Measurements from ENCODE around the gene CNNM3.
A peak's percentile ranks its signal among the peaks of the same experiment; 100 is the strongest.

Gene CNNM3

GRCh38 chr2:96819876-96820511 is 3.9 kb downstream of the CNNM3 start:
- no peak for DNase-seq (ENCODE audit: low read depth)
- no peak overlapping the region for H3K4me3 ChIP-seq (ENCODE audit: control insufficient read depth, low read depth, low read length)
- TF ChIP-seq CTCF (conservative IDR thresholded peaks at IDR 0.05; ENCODE audit: control insufficient read depth, insufficient read depth, low read depth, low read length): no peak

GRCh38 chr2:96821113-96821675 is 5.1 kb downstream of the CNNM3 start:
- DNase-seq (ENCODE audit: low read depth): no peak
- TF ChIP-seq CTCF (conservative IDR thresholded peaks at IDR 0.05; ENCODE audit: control insufficient read depth, insufficient read depth, low read depth, low read length): no peak
- H3K4me3 ChIP-seq (ENCODE audit: control insufficient read depth, low read depth, low read length): no peak overlapping the region

- H3K4me3 ChIP-seq (ENCODE audit: control insufficient read depth, low read depth, low read length): no peak overlapping the region
- no peak for TF ChIP-seq CTCF (conservative IDR thresholded peaks at IDR 0.05; ENCODE audit: control insufficient read depth, insufficient read depth, low read depth, low read length)
- DNase-seq (ENCODE audit: low read depth): no peak
These were observed 6.7 kb downstream of the CNNM3 start for GRCh38 chr2:96822786-96823185.

- no peak for TF ChIP-seq CTCF (conservative IDR thresholded peaks at IDR 0.05; ENCODE audit: control insufficient read depth, insufficient read depth, low read depth, low read length)
- no peak overlapping the region for H3K4me3 ChIP-seq (ENCODE audit: control insufficient read depth, low read depth, low read length)
- peak; percentile 57 for DNase-seq (ENCODE audit: low read depth)
These were observed 7.1 kb downstream of the CNNM3 start for GRCh38 chr2:96823198-96823597.

- H3K4me3 ChIP-seq (ENCODE audit: control insufficient read depth, low read depth, low read length): no peak overlapping the region
- no peak for TF ChIP-seq CTCF (conservative IDR thresholded peaks at IDR 0.05; ENCODE audit: control insufficient read depth, insufficient read depth, low read depth, low read length)
- no peak for DNase-seq (ENCODE audit: low read depth)
These were observed 8.2 kb downstream of the CNNM3 start for GRCh38 chr2:96824079-96824870.

GRCh38 chr2:96825057-96825456 is 9.0 kb downstream of the CNNM3 start:
- TF ChIP-seq CTCF (conservative IDR thresholded peaks at IDR 0.05; ENCODE audit: control insufficient read depth, insufficient read depth, low read depth, low read length): no peak
- H3K4me3 ChIP-seq (ENCODE audit: control insufficient read depth, low read depth, low read length): no peak overlapping the region
- no peak for DNase-seq (ENCODE audit: low read depth)
